Suprapubic skin (tissue), 4 donors: ENCODE data around the gene ALOX15B.

Experiments used
- POLR2A ChIP-seq, 2 donors: fragments of 450-650 bp; IDR thresholded peaks; one replicate each; pipeline ENCODE4 v1.6.1; 2017; ENCODE audit warnings: antibody characterized with exemption in 2 of 2, mild to moderate bottlenecking in 2 of 2, moderate library complexity in 2 of 2
- POLR2AphosphoS5 ChIP-seq, 3 donors: sonication (generic); formaldehyde crosslinking; IDR thresholded peaks; one replicate each; pipeline ENCODE4 v1.6.1; 2017; ENCODE audit warnings: antibody characterized with exemption in 3 of 3
- TF ChIP-seq, protein P1 (sequence below), 2 donors: fragments of 200-600 bp in 1 of 2; fragments of 450-650 bp in 1 of 2; sonication (generic) in 1 of 2; IDR thresholded peaks; one replicate each; pipeline ENCODE4 v1.5.1; 2016 to 2019; ENCODE audit warnings: antibody characterized with exemption in 2 of 2, mild to moderate bottlenecking in 1 of 2, moderate library complexity in 1 of 2

- TF ChIP-seq POLR2A (IDR thresholded peaks at IDR 0.05) (no peak), POLR2AphosphoS5 (IDR thresholded peaks at IDR 0.05) (no peak)
- TF ChIP-seq, protein P1, sequence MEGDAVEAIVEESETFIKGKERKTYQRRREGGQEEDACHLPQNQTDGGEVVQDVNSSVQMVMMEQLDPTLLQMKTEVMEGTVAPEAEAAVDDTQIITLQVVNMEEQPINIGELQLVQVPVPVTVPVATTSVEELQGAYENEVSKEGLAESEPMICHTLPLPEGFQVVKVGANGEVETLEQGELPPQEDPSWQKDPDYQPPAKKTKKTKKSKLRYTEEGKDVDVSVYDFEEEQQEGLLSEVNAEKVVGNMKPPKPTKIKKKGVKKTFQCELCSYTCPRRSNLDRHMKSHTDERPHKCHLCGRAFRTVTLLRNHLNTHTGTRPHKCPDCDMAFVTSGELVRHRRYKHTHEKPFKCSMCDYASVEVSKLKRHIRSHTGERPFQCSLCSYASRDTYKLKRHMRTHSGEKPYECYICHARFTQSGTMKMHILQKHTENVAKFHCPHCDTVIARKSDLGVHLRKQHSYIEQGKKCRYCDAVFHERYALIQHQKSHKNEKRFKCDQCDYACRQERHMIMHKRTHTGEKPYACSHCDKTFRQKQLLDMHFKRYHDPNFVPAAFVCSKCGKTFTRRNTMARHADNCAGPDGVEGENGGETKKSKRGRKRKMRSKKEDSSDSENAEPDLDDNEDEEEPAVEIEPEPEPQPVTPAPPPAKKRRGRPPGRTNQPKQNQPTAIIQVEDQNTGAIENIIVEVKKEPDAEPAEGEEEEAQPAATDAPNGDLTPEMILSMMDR (IDR thresholded peaks at IDR 0.05): no peak
Measured at GRCh38 chr17:8066841-8067775, 28.2 kb downstream of the ALOX15B start.
